ENCODE data around the gene TBX21.

Gene TBX21

DNA sequence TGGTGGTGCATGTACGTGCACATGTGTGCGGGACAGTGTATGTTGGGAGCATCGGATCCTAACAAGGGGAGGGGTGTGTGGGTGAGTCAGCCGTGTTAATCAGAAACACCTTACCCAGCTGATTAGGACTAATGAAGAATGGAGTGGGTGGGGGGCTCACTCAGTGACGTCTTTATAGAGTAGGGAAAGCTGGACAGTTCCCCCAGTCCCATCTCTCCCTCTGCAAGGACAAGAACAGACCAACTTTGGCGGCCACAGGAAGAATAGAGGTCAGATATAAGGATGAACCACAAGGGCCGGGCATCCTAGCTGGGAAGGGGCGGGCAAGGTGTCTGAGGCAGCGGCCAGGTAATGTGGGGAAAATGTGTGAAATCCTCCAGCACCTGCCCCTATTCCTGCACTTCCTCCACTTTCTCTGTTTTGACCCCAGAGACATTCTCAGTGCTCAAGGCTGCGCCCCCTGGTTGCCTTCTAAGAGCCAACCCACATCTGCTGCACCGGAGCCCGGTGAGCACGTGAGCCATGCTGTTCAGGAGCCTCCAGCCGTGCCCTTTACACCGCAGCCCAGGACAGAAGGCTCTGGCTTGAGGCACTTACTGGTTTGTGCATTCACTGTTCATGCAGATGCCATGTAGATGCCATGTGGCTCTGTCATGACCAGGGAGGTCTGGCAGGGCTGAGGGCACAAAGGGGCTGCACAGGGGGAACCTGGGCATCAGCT is 18.9 kb upstream of the TBX21 start:
- no peak for DNase-seq (ENCODE audit: low read depth in 2 of 2)

DNA sequence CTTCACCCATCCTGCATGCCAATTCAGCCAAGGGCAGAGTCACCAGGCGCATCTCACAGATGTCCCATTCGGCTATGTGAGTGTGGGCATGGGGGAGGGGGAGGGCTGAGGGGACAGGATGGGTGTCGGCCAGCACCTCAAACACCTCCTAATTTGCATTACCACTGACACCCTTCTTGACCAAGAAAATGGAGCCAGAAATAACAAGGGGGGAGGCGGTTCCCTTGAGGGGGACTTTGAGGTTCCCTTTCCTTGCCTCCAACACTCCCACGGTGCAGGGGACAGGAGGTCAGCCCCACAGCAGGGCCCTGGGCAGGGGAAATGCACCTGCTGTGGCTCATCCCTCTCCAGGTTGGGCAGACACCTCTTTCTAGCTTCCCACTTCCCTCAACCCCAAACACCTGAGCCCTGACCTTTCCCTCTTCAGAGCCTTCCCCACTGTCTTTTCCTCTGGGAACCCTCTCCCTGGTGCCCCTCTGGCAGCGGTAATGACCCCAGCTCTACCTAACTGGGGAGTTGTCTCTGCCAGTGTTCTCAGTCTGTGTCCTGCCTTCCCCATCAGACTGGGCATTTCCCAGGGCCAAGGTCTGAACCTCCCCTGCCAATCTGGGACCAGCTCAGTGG is 18.2 kb upstream of the TBX21 start:
- DNase-seq (ENCODE audit: low read depth in 2 of 2), result no peak

DNA sequence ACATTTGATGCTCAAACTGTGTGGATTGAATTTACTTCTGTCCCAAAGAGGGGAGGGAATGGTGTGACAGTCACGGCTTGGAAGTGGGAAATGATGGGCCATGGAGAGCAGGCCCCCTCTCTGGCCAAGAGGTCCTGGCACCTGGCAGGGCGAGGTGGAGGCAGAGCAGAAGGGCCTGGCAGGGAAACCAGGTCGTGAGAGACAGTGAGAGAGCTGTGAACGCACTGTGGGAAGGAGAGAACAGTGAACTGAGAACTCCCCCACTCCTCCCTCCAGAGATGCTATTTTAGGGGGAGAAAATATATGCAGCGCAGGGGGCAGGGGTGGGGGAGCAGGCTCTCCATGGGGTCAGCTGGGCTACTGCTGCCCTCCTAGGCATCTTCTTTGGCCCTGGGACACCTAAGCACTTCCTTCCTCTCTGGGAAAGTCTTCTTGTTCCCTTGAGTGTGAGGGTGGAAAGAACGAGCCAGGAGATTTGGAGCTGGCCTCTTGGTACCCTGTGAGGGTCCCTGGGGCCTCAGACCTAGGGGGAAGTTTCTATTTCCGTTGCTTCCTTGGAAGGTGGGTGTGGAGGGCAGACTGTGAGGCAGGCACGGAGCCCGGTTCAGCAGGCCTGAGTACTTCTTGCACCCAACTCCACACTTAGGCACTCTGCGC is 17.2 kb upstream of the TBX21 start:
- DNase-seq (ENCODE audit: low read depth in 2 of 2), result no peak

DNA sequence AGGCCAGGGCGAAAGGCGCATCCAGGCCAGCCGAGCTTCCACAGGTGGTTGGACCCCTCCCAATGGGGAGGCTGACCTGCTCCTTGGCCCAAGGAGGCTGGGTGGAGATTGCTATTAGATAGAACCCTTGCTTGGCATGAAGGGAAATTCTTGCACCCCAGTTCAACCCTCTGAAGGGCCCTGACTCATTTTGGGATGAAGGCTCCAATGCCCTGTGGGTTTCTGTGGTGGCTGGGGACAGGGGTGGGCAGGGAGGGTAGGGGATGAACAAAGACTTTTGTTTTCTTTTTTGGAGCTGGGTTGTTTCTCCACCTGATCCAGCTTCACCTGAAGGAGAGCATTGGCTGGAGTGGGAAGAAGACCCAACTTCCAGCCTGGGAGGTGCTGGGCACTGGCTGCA is 16.7 kb upstream of the TBX21 start:
- DNase-seq (ENCODE audit: low read depth in 2 of 2), result no peak

DNA sequence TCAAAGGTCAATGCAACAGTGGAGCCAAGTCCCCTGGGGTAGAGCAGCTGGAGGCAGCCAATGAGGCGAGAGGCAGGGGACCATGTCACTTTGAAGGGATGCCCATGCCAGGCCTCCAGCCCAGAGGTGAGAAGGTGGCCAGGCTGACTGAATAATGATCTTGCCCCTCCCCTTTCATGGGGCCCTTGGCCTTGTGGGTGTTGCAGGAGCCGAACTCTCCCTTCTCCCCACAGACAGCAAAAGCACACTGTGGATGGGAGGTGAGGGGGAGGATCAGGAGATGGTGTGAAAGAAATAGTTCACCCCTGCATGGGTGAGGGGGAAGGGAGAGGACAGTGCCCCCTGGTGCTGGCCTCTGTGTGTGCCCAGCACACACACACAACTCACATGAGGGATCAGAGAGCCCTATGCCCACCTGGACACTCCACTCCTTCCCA is 15.8 kb upstream of the TBX21 start:
- no peak for DNase-seq (ENCODE audit: low read depth in 2 of 2)

DNA sequence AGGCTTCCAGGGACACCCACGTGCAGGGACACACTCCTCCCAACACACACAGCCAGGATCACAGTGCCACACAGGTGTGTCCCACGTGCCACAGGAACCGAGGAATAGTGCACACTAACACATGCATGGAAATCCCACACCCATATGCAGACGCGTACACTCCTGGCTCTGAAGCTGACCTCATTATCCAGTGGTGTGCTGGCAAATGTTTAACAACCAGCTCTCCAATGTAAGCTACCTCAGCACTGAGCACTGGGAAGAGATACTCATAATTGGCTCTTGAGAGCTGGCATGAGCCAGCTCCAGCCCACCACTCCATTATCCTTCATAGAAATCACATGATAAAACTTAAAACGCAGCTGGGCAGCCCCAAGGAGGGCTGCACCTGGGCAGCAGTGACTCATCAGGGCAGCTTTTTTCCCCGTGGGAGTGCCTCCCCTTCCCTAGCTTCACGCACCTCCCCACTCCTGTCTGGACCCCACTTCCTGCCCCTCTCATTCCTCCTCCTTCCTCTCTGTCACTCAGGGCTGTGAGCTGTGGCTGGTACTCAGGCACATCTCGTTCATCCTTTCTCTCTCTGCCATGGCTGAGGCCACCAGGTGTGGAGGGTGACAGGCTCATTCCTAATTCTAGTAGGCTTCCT is 14.9 kb upstream of the TBX21 start:
- no peak for DNase-seq (ENCODE audit: low read depth in 2 of 2)

DNA sequence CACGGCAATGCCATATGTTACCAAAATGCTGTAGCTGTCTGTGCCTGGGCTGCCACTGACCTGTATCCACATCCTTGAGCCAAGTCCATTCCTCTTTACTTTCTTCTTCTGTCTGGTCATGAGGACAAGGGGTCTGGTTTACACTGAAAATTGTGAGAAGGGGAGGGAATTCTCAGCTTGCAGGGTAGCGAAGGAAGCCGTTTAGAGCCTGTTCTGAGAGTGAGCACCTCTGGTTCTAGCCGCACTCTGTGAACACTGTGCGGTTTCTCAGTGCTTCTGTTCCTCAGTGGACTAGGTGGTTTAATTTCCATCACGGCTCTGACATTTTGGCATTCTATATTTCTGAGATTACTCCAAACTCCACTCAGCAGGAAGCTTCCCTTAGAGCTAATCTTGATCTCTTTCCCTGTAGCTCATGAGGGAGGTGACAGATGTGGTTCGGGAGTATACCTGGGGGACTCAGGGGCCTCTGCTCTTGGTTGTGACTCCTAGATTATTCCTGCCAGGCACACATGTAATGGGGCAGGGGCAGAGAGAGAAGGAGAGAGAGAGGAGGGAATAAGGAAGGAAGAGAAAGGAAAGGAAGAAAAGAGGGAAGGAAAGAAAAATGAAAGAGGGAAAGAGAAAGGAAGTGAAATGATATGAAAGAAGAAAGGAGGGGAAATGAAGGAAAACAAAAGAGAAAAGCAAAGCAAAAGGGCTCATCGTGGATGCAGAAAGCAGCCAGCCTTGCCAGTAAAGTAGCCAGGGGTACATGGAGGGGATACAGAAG is 14.2 kb upstream of the TBX21 start:
- DNase-seq (ENCODE audit: low read depth in 2 of 2), result no peak

DNA sequence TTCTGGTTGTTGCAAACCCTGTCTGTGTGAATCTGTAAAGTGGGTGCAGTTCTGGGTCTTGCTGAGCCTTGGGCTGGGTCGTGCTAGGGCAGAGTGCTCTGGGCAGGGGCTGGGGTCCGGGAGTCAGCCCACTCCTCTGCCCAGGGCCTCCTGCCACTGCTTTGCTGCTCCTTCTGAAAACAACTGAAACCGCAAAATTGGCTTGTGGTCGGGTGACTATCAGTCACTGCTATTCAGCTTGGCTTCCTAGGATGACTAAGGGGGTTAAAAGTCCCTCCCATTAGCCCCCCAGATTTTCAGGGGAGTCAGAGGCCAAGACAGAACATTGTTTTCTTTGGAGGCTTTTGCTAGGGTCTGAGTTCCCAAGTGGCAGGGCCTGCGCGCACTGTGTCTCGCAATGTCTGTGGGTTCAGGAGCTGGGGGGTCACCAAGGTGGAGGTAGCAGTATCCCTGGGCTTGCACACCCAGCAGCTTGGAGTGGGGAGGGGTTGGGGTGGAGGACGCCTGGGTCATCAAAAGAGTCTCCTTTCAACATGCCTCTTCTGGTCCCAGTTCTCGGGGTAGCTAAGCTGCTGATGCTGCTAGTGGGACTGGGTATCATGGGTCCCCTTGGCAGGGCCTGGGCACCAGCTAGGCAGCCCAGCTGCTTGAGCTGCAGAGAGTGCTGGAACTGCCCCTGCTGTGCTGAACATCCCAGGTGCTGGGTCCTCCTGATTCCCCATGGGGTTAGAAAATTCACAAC is 13.5 kb upstream of the TBX21 start:
- peak; percentile 68 to 81 for DNase-seq (ENCODE audit: low read depth in 2 of 2)

DNA sequence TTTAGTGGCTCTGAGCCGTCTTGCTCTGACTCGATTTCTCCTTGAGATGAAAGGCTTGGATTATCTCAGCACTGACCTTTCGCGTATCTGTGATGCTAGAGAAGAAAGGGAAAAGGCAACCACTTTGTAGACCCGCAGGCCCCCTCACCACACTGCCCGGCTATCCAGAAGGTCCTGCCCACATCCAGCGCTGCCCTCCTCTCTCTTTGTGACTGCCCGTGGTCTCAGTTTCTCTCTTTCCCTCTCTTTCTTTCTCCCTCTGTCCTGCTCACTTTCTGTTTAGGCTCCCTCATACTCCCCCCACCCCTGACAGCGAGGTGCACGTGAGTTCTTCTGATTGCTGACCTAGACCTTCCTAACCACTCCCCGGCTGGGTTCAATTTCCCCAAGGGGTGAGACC is 12.8 kb upstream of the TBX21 start:
- no peak for DNase-seq (ENCODE audit: low read depth in 2 of 2)

DNA sequence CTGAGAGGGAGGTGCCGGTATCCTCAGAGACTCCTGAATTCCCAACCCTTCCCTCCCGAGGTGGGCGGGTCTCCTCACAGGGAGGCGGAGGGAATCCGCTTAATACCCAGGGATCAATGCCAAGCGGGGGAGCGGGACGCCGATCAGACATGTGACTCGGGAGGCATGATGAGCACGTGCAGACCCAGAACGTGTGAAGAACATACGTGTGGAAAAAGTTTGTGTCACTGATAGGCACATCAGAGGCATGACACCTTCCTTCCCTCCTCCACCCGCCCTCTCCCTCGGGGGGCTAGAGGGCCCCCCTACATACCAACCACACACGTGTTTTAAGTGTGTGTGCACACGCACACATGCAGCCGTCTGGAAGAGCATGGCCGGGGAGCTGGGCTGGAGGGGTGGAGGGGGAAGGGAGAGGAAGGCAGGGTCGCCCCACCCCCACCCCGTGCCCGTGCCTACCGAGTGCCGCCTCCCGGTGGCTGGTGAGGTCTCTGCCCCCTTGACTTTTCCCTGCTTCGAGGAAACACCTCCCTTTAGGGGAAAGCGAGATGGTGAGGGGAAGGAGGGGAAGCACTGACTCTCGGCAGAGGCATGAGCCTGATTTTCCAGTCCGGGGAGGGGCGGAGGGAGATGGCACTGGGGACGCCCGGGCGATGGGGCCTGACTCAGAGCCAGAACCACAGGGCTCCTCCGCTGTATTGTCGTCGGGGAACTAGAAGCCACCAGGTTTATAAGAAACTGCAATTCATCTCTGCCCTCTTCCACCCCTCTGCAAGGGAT is 12.1 kb upstream of the TBX21 start:
- DNase-seq (ENCODE audit: low read depth in 2 of 2), result peak; percentile 88 to 98

DNA sequence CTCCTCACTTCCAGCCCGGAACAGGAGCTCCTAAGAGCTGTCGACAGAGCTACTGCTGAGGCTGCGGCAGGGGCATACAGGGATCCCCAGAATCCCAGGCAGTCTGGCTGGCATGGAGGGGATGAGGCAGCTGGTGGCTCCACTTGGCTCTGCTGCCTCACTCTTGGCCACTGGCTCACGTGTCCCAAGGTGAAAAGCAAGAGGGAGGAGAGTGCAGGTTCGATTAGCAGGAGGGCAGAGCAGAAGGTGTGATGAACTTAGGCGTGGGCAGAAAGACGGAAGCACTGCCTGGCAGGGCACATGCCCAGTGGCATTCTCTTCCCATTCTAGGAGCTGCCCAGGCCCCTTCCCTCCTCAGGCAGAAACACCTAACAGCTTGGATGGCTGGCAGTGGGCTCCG is 11.3 kb upstream of the TBX21 start:
- DNase-seq (ENCODE audit: low read depth in 2 of 2), result no peak

DNA sequence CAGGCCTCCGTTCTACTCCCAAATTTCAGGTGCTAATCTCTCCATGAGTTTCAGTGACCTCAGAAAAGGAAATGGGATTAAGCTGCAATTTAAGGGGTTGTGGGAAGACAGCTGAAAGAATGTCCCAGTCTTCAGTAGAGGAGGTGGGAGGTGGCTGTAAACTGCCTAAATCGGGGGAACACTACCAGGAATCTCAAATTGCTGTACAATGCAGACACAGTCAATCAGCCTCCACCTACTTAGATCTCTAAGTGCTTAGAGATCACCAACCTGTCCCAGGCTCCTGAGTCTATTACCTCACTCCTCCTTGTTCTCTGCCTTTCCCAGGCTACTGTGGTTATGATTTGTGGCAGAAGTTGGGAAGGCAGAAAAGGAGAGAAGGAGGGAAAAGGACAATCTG is 8.3 kb upstream of the TBX21 start:
- no peak for DNase-seq (ENCODE audit: low read depth in 2 of 2)

DNA sequence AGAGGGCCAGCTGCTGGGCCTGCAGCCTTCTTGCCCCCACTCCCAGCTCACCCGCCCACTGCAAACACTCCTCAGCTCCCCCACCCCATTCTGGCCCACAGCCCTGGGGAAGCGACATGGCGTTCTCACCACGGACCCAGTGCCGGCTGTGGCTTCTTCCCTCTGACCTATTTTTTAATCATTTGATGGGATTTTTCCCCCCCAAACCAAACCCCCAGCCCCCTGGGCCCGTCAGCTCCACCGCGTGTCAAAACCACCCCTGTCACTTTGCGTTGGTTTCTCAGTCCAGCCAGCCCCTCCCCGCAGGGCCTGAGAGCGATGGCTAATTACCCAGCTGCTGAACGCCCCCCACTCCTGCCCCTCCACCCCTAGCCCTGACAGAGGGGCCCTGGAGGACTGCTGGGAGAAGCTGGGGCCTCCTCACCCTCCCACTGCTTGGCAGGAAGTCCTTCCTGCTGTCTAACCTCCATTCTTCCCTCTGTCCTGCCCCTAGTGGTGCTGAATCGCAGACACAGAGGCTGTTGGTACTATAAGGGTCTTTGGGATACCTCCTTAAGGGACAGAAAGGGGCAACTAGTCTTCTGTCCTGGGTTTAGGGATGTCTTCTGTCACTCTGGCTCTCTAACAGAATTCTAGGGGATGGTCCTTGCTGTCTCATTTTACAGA is 7.5 kb upstream of the TBX21 start:
- DNase-seq (ENCODE audit: low read depth in 2 of 2), result no peak

DNA sequence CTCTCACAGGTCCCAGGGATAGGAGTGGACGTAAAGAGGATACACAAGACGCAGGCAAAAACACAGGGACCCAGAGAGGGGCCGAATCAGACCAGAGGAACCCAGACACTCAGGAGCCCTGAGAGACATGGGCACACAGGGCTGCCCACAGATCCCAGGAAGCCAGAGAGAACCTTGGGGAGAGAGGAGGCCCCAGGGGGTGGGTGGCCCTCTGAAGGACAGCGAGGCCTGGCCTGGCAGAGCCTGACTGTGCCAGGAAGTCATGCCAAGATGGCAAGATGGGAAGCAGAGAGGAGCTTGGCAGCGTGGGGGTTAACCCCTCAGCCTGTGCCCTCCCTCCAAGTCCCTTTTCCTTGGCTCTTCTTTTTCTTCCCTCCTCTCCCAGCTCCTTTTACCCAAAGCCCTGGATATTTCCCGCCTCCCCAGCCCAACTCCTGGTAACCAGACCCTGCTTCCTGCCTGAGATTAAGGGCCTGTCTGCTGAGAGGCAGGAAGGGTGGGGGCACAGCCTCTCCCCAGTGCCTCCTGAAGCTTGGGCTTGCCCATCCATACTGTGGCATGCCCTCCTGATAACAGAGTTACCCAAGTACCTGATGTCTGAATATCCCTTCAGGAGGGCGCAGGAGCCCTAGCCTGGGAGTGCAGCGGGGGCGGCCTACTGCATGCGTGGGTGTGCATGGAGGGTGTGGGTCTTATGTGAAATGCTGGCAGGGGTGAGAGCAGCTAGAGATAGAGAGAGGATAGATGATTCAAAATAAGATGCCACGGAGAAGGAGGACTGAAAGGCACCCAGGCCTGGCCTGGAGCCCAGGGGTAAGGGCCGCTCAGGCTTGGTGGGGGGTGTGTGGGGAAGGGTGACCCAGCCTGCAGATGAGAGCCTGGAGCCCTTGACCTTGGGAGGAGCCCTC is 6.0 kb upstream of the TBX21 start:
- DNase-seq (ENCODE audit: low read depth in 2 of 2), result no peak

DNA sequence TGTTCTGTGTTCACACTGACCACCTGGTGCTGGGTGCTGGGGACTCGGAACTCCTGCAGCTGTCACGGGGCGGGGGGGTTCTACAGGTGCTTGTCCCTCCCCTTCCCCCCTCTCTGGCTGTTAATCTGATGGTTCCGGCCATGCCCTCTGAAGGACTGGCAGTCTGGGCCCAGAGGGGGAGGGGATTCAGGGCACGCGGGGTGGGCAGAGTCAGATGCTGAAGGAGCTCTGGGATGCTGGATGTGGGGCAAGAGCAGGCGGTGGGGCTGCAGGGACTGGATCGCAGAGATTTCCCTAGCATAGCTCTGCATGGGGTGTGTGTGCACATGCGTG is 5.4 kb upstream of the TBX21 start:
- DNase-seq (ENCODE audit: low read depth in 2 of 2), result no peak

DNA sequence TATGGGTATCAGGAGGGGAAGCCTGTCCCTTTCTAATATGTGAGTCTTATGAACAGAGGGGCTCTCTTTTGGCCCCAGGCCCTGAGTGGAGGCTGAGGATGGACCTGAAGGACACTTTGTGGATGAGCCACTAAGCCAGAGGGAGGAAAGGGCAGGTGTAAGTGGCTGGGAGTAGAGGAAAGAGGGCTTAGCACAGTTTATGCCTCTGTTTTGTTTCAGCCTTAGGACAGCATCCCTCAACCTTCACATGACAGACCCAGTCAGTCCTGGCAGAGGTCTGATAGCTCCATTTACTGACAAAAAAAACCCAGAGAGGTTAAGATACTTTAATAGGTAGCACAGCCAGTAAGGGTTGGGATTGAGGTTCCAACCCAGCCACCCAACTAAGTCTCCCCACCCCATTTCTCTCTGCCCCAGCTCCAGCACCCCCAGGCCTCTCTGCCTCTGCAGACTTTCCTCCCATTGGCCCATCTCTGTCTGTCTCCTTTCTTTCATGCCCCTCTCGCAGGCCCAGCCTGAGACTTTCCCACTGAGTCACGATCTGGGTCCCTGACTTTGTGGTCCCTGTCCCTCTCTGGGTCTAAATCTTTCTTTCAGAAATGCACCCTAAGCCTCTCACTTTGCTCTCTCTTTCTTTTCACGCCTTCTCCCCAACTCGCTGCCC is 4.7 kb upstream of the TBX21 start:
- DNase-seq (ENCODE audit: low read depth in 2 of 2), result no peak

DNA sequence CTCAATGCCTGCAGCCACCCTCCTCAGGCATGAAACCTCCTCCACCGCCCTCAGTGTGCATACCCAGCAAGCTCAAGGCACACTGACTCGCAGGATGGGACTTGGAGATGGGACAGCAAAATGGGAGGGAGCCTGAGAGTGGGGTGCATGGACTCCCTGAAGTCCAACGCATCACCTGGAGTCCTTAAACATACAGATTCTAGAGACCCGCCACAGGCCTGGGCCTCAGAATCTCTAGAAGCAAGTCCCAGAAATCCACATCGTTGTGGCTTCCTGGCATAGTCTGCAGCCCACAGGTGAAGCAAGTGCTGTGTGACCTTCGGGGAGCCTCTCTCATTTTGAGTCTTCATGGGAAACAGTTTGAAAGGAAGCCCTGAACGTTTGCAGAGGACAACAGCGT is 3.6 kb upstream of the TBX21 start:
- no peak for DNase-seq (ENCODE audit: low read depth in 2 of 2)

DNA sequence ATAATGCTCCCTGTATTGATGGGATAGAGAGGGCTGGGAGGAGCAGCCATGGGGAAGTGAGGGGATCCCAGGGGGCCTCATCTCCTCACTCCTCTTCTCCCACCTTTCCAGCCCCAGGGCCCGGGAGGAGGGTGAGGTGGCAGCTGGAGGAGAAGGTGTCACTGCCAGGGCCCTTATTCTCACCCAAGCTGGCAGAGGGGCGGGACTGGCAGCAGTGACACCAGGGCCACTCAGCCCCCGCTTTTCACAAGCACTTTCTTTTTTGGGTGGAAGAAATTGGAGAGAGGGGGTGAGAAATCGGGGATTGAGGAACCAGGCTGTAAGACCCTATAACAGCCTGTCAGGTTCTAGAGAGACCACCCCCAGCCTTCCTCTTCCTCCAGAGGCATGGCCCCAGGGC is 2.4 kb upstream of the TBX21 start:
- DNase-seq (ENCODE audit: low read depth in 2 of 2), result no peak

Measured in stimulated activated CD4-positive, alpha-beta T cell treated with anti-CD3 and anti-CD28 coated beads, Interleukin-4, amount 100 ng/mL, for 48 hours (primary cell).